Renal cortex interstitium (tissue), 11 donors: ENCODE results near the gene COL24A1. TPM values are rescaled to one million over a fixed set of nuclear protein-coding genes. Genes with fewer than 3 reads are reported as not detected.
A peak's percentile ranks its signal among the peaks of the same experiment; 100 is the strongest.
"Not testable (repeated sequence)": the region's sequence is repeated elsewhere in the genome, so short reads cannot be mapped to it uniquely, and the experiment has no call there.

Experiments used
- DNase-seq, 11 donors: peaks; one replicate each; pipeline ENCODE4 v3.0.0-alpha.2; 2013; ENCODE audit warnings: low read depth in 9 of 11, low spot score in 4 of 11; ENCODE audit errors: extremely low read depth in 1 of 11
- polyA plus RNA-seq, 3 donors: library from polyadenylated mRNA; unstranded; fragments of 120-200 nt; gene quantifications; one replicate each; pipeline ENCODE4 v1.2.1, GENCODE V29; 2013; ENCODE audit not compliant: insufficient read length in 3 of 3

The COL24A1 gene
- polyA plus RNA-seq, 3 donors: 1.7 to 2.2 (median 2.1) TPM

DNA sequence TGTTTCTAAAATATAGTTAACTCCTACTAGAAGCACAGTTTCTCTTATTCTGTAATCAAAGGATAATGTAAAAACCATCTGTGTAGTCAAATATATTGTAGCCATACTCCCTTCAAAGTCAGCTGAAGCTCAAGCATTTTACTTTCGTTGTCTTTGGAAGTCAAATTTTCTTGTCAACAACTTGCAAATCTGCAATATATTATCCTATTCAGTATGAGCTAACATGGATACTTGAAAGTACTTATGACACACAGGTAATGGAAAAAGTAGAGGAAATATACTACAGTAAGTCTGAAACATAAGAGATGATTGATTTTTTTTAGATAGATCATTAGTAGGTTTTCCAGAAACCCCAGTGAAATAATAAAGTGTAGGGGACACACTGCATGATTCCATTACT, 121.5 kb downstream of the COL24A1 start:
- no peak for DNase-seq

DNA sequence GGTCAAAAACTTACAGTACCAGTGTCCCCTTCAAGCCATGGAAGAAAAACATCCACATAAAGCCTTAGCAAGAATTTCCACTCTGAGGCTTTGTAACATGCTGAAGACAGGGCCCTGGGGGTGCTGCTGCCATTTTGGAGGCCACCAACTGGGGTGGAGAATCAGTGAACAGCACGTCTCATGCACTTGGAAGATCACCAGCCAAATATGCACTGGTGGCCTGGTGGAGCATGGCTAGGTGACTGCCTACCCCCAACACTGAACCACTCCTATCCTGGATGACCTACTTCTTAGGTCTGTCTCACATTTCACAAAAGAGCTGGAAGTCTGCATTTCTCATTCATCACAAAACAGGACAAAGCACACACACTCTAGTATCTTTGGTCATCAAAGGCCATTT, 126.4 kb downstream of the COL24A1 start:
- no peak for DNase-seq

DNA sequence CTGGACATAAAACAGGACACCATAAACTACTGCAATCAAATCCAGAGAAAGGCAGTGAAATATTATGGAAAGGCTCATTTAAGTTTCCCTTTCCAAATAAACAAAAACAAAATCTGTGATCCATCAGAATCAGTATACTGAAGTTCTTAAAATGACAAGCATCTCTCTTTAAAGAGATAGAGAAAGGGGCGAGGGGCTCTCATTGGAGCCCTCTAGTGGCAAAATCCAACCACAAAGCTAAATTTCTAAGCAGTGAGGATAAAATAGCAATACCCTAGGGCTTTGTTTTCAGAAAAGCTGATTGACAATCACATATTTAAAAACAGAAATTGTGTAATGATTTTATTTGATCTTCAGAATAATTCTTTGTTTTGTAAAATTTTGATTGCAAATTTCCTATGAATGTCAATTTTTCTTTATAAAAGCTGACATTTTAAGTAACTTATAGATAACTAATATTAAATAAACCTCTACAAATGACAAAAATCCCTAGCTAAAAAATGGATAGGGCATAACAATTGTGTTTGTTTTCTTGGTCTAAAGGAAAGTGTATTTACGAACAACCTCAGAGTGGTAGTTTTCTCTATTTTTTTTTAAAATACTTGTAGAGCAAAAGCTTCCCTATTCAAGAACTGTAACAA, 138.2 kb downstream of the COL24A1 start:
- DNase-seq: peak in 8 of 11 donors; percentile 11 to 42 (median 29)

DNA sequence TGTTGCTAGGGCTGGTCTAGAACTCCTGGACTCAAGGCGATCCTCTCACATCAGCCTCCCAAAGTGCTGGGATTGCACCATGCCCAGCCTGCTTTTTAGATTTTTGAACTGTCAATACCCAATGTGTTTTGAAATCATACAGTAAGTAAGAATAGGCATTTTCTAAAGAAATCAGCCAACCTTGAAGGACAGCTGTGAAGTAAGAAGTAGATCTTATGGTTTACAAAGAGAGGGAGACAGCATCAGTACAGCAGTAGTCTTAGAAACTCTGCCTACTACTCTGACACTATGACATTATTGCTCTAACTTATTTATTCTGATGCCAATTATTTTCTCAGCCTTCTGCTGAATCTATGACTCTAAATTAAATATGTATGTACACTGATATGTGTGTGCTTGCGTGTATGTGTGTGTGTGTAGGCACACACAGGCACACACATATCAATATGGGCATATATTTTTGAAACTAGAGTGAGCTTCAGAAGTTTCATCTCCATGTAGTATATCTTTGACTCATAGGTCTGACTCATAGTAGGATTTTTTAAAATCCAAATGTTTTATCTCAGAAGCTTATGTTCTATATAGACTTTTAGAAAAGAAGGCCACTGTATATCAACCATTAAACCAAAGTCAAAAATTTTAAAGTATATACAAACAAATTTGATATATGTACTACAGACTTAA, 140.4 kb downstream of the COL24A1 start:
- no peak for DNase-seq

DNA sequence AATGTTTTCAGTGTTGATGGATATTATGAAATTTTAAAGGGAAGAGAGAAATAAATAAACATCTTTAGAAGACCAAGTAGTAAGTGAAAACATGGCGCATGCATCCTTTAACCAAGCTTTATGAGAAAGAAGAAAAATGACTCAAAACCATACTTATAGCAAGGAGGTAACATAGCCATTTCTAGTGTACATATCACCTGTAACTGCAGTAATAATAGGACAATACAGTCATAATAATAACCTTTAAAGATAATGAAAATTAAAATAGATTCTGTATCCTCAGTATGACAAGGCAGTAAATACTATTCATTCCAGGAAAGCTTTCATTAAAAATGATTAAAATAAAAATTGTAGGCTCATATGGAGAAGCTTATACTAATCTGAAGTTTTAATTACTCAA, 141.2 kb downstream of the COL24A1 start:
- no peak for DNase-seq

DNA sequence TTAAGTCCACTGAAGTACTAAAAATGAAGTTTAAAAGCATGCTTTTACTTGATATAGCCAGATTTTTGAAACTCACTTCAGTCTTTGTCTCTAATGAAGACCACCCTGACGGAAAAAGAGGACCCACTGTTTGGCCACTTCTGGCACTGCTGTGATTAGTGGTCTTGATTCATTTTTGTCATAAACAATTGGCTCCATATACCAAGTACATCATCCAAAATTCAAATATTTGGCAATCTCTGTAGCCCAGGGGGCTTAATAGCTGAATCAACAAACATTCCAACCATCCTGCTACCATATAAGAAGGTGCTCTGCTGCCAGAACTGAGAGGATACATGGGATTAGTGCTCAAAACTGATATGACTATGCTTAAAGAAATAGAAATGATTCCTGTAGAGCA, 156.0 kb downstream of the COL24A1 start:
- DNase-seq: no peak

DNA sequence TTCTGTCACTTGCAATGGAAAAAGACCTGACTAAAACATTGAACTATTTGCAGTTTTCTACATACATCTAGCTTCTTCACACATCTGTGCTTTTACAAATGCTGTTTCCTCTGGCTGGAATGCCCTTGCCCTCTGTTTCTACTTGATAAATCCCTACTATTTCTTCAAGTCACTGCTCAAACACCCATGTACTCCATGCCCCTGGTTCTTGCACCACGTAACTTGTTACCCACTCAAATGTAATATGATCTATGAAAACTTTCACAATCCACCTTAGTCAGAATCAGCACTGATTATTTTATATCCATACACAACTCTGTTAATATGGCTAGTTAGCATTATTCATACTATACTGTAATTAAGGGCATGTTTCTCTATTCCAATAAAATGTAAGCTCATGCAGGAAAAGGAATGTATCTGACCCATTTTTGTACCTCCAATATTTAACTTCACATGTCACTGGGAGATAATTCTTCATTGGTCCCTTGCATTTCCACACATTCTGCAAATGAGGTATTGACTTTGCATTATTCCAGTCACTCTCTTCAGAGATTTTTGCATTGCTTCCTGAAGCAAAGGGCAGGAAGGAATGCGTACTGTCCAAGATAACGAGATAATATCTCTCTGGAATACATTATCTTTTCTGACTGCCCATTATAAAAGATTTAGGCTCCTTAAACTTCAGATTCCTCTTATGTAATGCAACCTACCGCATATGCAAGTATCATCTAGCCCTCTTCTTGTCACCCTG, 158.3 kb downstream of the COL24A1 start:
- no peak for DNase-seq

DNA sequence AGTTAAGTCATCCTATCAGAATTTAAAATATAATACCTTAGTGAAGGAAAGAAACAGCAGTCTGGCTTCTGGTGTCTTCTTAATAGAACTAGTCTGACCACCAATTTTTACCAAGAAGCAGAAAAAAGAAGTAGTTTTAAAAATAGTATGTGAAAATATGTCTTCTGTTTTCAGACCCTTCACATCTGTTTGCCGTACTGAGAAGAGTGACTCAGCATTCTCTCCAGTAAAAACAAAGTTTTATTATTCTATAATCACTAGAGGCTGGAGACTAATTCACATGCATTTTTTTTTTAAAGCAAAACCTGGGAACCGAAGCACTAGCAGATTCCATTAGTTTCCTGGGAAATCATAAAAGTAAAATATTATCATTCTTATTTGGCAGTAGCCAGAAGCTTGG, 163.8 kb downstream of the COL24A1 start:
- peak in 6 of 11 donors; percentile 4 to 30 (median 14) for DNase-seq

DNA sequence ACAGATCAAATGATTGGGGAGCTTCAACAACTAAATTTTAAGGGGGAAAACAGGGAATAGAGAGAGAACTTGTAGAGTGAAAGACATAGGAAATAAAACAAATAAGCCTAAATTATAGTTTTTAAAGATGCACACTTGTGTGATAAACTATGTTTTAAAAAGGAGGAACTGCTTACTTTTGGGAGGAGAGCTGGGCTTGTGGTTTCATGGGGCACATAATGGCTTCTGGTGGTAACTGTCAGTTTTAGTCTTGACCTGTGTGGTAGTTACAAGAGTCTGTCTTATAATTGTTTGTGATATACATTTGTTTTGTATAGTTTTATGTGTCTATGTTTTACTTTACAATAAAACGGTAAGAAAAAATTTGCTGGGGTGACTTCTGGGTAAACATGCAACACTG, 165.3 kb downstream of the COL24A1 start:
- no peak for DNase-seq

DNA sequence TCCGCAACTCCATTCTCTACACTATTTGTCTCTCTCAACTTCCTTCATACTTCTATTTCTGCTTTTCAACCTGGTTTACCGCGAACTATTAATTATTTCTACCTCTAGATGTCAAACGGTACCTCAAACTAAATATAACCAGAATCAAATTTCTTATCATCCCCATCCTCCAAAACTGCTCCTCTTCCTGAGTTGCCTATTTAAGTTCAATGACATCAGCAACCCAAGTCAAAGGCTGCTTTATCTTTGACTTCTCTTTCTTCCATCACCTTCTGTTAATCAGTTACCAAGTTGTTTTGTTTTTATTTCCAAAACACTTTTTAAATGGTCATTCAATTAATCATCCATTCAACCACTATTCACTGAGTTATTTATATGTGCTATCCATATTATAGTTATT, 171.9 kb downstream of the COL24A1 start:
- no peak for DNase-seq

DNA sequence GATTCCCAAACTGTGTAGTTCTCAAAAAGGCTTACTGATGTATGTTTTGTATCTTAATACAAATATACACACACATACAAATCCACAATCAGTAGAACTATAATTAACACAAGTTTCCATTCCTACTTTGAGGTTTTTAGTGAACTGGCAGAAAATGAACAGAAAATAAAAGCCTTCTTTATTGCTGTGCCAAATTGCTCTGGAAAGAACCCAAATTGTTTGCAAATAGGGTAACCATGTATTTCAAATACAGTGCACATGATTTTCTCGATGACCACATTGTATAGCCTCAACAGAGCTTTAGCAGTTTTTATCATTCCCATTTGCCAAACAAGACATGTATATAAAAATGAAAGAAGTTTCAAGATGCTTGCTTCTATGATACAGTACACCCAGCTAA, 173.3 kb downstream of the COL24A1 start:
- no peak for DNase-seq

DNA sequence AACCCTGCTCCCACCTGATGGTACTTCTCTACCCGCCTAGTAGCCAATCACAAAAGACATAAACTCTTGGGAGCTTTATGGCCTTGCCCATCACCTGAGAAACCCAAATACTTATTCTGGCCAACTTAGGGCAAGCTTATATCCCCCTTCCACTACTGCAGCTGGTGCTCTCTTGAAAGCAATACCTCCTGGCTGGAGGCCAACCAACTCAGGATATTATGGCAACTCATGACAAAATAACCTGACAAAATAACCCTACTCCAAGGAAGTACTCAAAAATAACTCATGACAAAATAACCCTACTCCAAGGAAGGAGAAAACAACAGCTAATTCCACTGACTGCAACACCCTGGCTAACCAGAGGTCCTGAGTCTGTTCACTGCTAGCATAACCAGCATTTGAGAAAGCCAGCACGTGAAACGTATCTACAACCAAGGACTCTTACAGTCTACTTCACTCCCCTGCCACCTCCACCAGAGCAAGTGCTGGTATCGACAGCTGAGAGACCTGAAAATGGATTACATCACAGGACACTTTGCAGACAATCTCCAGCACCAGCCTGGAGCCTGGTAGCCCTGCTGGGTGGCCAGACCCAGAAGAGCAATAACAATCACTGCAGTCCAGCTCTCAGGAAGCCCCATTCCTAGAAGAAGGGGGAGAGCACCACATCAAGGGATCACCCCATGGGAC, 179.9 kb downstream of the COL24A1 start:
- DNase-seq: no peak

DNA sequence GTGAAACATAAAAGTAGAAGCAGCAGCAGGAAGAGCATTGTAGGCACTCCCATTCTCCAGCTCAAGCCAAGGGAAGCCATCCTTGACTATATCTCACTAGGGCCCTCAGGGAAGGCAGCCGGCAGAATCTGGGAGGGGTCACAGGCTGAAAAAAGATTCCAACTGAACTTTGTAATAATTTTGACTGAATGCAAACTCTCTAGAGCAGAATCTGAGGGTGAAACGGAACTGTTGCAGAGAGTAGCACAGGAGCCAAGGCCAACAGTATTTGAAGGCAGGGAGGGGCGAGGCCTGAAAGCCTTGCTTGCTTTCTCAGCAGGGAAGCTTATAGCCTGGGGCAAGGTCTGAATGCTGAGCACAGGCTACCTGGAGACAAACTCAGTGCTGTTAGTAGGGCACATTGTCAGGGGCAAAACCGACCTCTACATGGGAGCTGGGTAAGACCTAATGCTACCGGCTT, 180.6 kb downstream of the COL24A1 start:
- peak in 1 of 11 donors; percentile 3 for DNase-seq

DNA sequence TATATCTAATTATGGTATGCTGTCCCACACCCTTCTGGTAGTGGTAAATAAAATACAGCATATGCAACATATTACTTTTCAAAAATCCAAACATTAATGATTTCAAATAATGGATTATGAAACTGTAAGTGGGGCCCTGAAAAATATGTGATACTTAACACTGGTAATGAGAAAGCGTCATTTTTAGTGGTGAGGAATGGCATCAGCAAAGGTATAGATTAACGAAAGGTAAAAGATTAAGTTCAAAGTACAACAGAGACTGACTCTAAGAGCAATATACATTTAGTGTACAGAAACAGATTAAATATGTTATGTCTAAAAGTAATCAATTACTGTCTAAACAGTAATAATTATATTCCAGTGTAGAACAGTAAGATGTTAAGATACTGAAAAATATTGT, 194.1 kb downstream of the COL24A1 start:
- no peak for DNase-seq

DNA sequence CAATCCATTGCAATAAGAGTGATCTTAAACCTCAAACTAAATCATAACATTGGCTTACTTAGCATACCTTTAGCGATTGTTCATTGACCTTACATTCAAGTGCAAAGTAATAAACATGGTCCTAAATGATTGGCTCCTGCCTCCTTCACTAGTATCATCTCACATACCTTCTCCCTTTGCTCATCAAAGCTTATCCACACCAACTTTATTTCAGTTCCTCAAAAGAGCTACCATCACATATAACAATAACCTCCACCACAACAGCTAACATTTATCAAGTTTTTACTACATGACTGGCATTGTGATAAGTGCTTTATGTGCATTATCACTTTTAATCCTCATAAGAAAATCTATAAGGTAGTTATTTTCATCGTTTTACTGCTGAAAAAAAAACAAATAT, 198.8 kb downstream of the COL24A1 start:
- DNase-seq: no peak

DNA sequence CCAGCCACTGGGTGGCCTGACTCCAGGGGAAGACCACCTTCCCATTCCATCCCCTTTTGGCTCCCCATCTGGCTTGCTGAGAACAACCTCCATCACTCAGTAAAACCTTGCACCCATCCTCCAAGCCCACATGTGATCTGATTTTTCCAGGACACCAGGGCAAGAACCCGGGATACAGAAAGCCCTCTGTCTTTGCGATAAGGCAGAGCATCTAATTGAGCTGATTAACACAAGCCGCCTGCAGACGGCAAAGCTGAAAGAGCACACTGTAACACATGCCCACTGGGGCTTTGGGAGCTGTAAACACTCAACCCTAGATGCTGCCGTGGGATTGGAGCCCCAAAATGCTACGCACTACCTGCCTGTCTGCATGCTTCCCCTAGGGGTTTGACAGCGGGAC, 201.4 kb downstream of the COL24A1 start:
- DNase-seq: not testable (repeated sequence)

DNA sequence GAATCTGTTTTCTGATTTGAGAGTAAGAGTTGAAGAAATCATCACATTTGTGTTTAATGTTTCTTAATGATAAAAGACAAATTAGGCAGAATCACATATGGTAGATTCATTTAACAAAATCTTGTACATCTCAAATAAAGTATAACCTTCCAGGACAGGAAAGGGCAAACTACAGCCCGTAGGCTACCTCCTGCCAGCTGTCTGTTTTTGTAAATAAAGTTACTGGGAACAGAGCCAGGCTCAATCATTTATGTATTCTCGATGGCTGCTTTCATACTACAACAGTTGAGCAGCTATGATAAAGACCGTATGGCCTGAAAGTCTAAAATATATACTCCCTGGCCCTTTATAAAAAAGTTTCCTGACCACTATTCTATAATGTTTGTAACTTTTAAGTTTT, 204.1 kb downstream of the COL24A1 start:
- DNase-seq: peak in 6 of 11 donors; percentile 10 to 31 (median 16)

DNA sequence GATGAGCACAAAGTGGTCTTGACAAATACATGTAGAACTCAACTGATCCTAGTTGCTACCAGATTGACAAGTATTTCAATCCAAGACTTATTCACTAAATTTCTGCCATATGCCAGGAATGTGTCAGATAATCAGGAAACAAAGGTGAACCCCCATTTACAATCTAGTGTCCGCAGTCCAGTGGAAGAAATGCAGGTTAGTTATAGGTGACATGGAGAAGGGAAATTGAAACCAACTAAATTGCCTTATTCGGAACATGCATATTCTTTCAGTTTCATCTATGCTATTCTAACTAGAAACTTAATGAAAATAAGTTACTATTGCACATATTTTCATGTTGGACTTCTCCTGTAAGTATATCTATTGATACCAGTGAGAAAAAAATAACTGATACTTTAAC, 209.4 kb downstream of the COL24A1 start:
- DNase-seq: no peak

DNA sequence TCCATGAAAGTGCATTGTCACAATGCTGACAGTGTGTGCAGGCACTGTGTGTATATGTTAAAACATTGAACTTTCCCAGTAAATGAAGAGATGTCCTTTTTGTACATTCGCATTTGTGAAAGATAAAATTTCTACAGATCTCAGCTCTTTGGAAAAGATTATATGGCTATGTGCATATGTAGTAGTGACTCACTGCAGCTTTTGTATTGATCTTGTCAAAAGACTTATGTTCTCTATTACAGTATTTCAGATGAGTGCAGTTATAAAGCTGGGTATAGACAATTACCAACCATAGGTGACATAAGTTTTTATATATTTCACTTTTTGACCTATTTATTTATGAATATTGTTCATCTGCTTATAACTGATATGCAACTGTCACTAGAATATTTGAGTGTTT, 212.6 kb downstream of the COL24A1 start:
- no peak for DNase-seq

DNA sequence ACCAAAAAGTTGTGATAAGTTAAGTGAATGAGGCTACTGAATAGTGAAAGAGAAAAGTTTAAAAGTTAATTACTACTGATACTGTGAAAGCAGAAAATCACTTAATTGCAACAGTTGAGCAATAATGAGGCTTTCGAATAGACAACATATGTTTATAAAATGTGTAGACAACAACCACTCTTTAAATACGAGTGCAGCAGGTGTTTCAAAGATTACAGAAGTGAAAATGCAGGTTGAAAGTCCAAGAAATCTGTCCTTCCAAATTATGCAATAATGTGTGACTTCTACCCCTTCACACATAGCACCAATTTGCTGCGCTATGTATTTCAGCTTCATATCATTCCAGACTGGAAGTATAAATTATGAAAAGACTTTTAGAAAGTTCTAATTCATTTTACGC, 213.0 kb downstream of the COL24A1 start:
- no peak for DNase-seq
